ENCODE results near the gene ALG10.
"Not testable (repeated sequence)": the region's sequence is repeated elsewhere in the genome, so short reads cannot be mapped to it uniquely, and the experiment has no call there.

Gene ALG10, protein sequence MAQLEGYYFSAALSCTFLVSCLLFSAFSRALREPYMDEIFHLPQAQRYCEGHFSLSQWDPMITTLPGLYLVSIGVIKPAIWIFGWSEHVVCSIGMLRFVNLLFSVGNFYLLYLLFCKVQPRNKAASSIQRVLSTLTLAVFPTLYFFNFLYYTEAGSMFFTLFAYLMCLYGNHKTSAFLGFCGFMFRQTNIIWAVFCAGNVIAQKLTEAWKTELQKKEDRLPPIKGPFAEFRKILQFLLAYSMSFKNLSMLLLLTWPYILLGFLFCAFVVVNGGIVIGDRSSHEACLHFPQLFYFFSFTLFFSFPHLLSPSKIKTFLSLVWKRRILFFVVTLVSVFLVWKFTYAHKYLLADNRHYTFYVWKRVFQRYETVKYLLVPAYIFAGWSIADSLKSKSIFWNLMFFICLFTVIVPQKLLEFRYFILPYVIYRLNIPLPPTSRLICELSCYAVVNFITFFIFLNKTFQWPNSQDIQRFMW

DNA sequence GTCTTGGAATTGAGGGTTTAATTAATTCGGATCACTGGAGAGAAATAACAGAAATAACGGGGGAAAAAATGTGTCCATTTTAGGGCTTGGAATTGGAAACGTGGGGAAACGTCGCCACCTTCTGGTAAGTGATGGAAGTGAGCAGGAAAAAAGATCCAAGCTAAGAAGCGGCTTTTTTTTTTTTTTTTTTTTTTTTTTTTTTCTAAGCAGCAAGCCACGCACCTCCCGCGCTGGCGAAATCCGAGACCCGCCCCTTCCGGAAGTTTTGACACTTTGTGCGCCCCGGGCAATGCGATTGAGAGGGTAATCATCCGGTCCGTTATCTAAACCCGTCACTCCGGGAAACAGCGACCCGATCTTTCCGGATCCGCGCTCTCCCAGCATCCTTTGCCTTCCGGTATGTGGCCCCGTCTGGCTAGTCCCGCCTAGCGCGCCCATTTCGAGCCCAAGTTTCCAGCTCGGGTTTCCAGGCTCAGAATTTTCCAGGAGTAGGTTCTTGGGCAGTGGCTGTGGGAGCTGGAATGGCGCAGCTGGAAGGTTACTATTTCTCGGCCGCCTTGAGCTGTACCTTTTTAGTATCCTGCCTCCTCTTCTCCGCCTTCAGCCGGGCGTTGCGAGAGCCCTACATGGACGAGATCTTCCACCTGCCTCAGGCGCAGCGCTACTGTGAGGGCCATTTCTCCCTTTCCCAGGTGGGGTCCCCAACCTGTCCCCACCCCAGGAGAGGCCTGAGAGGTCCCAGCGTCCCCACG lies at the start of gene ALG10:
Gene ALG10 (plus strand): TSS at position 418 of the 752 bp plus-strand sequence. CDS start 104 bp downstream, at position 522.
- DNase-seq (ENCODE audit: low read depth): peak; percentile 98
- H3K4me3 ChIP-seq (ENCODE audit: low read depth, low read length): peak within 1 kb of the TSS; percentile 84
- TF ChIP-seq, protein P1, sequence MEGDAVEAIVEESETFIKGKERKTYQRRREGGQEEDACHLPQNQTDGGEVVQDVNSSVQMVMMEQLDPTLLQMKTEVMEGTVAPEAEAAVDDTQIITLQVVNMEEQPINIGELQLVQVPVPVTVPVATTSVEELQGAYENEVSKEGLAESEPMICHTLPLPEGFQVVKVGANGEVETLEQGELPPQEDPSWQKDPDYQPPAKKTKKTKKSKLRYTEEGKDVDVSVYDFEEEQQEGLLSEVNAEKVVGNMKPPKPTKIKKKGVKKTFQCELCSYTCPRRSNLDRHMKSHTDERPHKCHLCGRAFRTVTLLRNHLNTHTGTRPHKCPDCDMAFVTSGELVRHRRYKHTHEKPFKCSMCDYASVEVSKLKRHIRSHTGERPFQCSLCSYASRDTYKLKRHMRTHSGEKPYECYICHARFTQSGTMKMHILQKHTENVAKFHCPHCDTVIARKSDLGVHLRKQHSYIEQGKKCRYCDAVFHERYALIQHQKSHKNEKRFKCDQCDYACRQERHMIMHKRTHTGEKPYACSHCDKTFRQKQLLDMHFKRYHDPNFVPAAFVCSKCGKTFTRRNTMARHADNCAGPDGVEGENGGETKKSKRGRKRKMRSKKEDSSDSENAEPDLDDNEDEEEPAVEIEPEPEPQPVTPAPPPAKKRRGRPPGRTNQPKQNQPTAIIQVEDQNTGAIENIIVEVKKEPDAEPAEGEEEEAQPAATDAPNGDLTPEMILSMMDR (IDR thresholded peaks at IDR 0.05; ENCODE audit: insufficient read depth, low read depth, low read length, missing control alignments): peak; percentile 52

DNA sequence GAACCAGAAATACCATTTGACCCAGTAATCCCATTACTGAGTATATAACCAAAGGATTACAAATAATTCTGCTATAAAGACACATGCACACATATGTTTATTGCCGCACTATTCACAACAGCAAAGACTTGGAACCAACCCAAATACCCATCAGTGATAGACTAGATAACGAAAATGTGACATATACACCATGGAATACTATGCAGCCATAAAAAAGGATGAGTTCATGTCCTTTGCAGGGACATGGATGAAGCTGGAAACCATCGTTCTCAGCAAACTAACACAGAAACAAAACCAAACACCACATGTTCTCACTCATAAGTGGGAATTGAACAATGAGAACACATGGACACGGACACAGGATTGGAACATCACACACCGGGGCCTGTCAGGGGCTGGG lies 49.4 kb upstream of the ALG10 start:
- not testable (repeated sequence) for H3K4me3 ChIP-seq (ENCODE audit: low read depth, low read length); DNase-seq (ENCODE audit: low read depth)

DNA sequence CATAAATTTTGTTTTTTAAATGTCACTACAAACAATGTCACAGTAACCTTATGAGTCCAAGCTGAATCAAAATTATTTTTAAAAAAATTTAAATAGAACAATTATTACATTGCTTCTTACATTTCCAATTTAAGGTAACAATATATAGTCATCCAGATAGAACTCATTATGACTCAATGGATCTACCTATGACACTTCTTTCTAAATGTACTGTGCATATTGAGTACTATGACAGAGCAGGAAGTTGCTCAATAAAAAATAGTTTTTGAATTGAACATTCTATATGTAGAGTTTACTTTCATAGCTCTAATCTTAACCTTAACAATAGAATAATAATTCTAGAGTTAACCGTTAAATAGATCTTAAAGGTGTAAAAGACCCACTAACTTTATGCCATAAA lies 44.4 kb upstream of the ALG10 start:
- TF ChIP-seq, protein P1 (IDR thresholded peaks at IDR 0.05; ENCODE audit: insufficient read depth, low read depth, low read length, missing control alignments): no peak
- no peak overlapping the region for H3K4me3 ChIP-seq (ENCODE audit: low read depth, low read length)

DNA sequence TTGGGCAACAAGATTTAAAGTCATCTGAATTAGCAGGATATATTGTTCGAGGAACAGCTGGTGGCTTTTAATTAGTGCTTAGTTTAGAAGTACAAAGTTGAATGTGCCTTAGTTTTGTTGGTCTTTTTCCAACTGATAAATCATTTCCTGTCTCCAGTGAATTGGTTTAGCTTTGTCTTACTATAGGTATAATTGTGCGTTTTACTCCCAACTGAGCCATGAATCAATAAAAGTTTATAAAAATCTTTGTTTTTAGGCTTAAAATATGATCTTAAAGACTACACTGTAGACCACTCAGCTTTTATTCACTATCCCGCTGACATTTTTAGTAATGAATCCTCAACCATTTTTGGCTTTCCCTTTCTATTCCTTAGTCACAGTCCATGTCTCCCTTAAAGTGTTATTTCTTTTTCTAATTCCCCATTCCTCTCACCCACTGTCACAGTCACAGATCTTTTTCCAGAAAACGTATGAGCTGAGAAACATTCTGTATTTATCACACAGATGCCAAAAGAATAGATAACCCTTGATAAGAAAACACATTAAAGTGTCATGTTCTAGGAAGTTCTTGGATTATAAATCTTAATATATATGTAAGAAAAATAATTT lies 34.0 kb upstream of the ALG10 start:
- no peak for DNase-seq (ENCODE audit: low read depth)
- TF ChIP-seq, protein P1 (IDR thresholded peaks at IDR 0.05; ENCODE audit: insufficient read depth, low read depth, low read length, missing control alignments): no peak
- no peak overlapping the region for H3K4me3 ChIP-seq (ENCODE audit: low read depth, low read length)

More for the DNA sequence above, 44.4 kb upstream of the ALG10 start:
- no peak for DNase-seq (ENCODE audit: low read depth)

DNA sequence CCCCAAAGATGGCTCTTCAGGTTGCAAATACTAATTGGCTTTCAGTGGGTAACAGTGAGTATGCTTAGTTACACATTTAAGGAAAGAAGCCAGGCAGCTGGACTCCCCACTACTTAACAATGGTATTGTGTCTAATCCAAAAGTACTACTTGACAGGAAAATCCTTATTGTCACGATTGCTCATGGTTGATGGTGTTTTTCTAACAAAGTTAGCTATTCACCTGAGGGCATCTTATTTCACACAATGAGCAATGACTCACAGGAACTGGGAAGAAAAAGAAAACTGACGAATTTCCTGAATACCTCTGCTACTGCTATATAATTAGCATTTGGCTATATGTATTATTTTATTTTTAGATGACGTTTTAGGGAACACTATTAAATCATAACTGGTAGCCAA lies 33.4 kb upstream of the ALG10 start:
- no peak for DNase-seq (ENCODE audit: low read depth)
- no peak overlapping the region for H3K4me3 ChIP-seq (ENCODE audit: low read depth, low read length)
- TF ChIP-seq, protein P1 (IDR thresholded peaks at IDR 0.05; ENCODE audit: insufficient read depth, low read depth, low read length, missing control alignments): no peak

DNA sequence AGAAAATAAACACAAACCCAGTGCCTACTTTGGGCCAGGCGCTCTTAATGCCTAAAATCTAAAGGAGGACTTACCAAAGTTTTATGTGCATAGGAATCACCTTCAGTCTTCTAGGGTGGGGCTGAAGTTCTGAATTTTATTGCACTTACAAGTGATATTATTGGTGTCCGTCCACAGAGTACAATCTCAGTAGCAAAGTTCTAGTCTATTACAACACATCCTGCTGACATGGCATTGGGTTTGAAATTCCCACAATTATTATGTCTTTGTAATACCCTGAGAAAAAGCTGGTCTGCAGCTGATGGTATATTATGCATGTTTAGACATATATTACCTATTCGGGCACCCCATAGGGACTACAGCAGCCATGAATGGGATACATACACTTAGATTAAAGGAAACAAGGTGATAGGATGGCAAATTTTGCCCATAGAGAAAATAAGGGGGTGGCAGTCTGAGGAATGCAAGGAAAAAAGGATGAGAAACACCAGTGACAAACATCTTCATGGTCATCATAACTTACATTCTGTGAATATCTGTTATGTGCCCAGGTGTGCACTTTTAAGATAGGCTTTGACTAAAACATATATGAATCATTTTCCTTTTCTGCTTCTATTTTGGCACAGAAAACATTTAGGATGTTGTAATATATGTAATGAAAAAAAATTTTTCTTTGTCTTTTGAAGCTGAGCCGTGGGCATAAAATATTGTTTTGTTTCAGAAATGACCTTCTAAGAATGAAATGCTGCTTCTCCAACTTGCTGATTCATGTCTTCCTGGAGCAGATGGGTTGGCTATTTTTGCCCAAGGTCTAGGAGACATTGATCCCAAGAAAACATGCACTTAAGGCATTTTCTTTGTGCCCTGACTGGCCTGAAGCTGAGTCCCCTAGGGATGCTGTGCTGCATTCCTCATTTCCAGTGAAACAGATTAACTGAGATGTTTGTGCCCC lies 27.2 kb upstream of the ALG10 start:
- no peak overlapping the region for H3K4me3 ChIP-seq (ENCODE audit: low read depth, low read length)
- TF ChIP-seq, protein P1 (IDR thresholded peaks at IDR 0.05; ENCODE audit: insufficient read depth, low read depth, low read length, missing control alignments): no peak
- DNase-seq (ENCODE audit: low read depth): no peak

DNA sequence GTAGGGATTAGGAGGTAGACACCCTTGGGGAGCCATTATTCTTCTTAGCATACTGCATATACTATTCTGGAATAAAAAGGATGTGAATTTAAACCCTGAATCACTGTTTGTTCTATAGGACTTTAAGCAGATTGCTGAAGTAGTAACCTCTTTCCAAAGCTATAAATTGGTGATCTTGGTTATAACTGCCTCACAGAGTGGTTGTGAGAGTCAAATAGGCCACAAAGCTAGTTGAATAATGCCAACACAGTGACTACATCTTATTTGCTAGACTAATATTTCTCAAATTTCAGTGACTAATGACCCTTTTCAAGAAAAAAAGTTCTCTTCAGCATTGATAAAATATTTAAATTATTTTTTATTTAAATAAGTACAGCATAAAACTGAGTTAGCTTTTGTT lies 13.5 kb upstream of the ALG10 start:
- H3K4me3 ChIP-seq (ENCODE audit: low read depth, low read length); DNase-seq (ENCODE audit: low read depth): not testable (repeated sequence)
